Measurements from ENCODE around the gene TANK.
"Not testable (repeated sequence)": the region's sequence is repeated elsewhere in the genome, so short reads cannot be mapped to it uniquely, and the experiment has no call there.

The TANK gene

DNA sequence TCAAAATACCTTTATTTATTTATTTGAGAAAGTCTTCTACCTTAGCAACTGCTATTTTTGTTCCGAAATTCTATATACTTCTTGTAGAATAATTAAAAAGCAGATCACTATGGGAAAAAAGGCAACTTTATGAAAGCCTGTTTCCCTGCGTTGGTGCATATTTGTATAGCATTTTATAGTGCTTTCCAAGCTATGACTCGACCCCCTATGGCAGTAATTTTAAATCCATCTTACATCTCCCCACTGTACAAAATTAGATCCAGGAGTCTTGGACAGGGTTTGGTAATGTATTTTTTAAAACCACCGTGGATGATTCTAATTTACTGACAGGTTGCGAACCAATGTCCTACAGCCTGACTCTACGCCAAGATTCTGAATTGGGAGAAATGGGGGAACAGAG, 10.1 kb downstream of the TANK start:
- DNase-seq, result no peak

- peak; percentile 23 for DNase-seq
These were observed 11.0 kb downstream of the TANK start for GRCh38 chr2:161170958-161171932.

GRCh38 chr2:161172901-161173540, 12.8 kb downstream of the TANK start:
- no peak for DNase-seq

DNA sequence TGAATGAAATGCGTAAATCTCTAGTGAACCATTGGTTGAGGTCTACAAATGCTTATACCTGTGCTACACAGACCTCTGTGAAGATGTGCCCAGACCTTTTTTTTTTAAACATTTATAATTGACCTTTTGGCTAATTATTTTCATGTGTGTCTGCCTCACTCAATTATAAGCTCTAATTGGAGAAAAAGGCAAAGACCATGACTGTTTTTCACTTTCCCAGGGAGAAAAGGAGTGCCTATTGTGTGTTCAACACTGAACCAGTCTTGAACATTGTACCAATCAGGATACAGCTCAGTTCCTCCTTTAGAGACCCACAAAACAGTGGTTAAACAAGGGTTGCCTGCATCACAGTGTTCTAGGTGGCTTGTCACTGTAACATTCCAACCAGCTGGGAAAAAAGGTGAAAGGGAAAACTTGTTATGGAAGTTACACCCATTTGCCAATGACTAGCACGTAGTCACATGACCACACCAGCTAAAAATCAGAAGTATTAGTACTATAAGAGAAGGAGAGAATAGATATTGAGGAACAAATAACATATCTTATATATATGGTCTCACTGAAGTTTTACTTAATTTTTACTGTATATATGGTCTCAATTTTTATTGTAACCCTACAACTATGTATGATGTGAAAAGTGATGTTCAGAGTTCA, 13.4 kb downstream of the TANK start:
- DNase-seq, result no peak

DNA sequence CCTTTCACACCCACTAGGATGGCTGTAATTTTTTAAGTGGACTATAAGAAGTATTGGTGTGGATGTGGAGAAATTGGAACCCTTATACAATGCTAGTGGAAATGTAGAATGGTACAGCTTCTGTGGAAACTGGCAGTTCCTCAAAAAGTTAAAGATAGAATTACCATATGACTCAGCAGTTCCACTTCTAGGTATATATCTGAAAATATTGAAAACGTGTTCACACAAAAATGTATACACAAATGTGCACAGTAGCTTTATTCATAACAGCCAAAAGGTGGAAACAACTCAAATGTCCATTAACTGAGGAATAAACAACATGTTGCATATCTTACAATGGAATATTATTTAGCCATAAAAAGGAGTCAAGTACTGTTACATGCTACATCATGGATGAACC, 17.7 kb downstream of the TANK start:
- DNase-seq, result no peak

GRCh38 chr2:161178756-161179155, 18.5 kb downstream of the TANK start:
- DNase-seq, result no peak

GRCh38 chr2:161190050-161190449, 29.8 kb downstream of the TANK start:
- DNase-seq, result no peak

DNA sequence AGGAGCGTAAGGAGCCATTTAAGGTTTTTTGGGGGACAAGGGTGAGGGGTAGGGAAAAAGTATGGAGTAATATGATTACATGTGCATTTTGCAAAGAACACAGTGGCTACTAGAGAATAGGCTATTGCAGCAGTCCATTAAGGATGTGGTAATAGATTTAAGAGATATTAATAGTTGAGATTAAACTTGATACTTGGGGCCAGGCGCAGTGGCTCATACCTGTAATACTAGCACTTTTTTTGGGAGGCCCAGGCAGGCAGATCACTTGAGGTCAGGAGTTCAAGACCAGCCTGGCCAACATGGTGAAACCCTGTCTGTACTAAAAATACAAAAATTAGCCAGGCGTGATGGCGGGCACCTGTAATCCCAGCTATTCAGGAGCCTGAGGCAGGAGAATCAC, 35.4 kb downstream of the TANK start:
- DNase-seq, result not testable (repeated sequence)

- no peak for DNase-seq
These were observed 39.9 kb downstream of the TANK start for GRCh38 chr2:161199912-161200701.

DNA sequence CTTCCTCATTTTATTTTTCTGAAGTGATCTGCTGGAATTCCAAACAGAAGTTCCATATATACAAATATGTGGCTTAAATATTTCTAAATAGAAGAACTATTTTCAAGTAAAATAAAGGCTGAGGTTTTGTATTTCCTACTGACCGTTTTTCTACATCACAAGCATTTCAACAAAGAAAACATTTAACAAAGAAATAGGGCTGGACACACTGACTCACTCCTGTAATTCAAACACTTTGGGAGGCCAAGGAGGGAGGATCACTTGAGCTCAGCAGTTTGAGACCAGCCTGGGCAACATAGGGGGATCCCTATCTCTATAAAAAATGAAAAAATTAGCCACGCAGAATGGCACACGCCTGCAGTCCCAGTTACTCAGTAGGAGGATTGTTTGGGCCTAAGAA, 44.6 kb downstream of the TANK start:
- DNase-seq, result peak; percentile 45

GRCh38 chr2:161206471-161207032, 46.3 kb downstream of the TANK start:
- DNase-seq, result peak; percentile 11

DNA sequence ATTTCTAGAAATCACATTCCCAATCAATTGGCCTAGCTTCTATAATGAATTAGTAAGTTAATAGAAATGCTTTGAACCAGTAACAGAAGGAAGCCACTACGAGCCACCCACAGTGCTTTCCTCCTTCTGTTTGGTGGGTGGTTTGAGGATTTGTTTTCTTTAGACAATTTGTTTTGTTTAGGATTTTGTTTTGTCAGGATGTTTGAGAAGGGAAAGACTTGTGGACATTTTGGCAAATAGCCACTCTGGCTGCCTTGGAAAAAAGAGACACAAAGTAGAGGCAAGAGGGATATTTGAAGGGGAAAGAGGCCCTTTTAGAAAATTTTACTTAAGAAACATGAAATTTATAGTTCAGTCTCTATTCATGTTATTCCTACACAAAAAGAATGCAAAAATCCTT, 47.7 kb downstream of the TANK start:
- DNase-seq, result peak; percentile 21

DNA sequence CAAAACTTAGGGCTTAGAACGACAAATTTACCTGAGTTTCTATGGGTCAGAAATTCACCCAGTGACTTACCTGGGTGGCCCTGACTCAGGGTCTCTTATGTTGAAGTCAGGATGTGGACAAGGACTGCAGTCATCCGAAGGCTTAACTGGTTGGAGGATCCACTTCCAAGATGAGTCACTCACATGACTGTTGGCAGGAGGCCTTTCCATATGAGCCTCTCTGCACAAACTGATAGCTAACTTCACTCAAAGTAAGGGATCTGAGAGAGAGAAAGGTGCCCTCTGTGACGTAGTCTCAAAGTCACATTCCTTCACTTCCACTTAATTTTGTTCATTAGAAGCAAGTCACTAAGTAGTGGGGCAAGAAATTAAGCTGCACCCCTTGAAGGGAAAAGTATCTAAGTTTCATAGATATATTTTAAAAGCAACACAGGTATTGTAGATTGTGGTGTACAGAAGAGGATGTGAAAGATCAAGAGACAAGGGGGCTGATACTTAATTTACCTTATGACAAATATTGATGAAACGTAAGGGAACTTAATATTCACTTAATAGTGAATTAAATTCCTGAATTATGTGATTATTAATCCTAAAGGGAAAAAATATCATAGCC, 48.4 kb downstream of the TANK start:
- DNase-seq, result peak; percentile 67

DNA sequence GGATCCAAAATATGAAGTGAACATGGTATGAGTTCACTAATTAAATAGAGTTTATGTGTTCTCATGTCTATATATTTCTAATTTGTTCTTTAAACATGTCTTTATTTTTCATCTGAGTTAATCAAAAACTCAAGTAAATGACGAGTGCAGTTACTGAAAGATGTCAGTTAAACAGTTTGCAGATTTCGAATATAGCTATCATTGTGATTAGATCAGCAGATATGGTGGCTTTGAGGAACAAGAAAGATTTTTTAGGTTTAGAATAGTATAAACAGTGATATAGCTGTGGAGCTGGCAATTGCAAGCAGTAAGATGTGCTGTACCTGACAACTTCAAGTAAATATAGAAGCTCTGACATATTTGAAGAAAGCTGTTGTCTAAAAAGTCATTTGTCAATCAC, 49.7 kb downstream of the TANK start:
- no peak for DNase-seq

- no peak for DNase-seq
These were observed 57.5 kb downstream of the TANK start for GRCh38 chr2:161217597-161218185.

GRCh38 chr2:161219211-161219610, 59.0 kb downstream of the TANK start:
- no peak for DNase-seq

DNA sequence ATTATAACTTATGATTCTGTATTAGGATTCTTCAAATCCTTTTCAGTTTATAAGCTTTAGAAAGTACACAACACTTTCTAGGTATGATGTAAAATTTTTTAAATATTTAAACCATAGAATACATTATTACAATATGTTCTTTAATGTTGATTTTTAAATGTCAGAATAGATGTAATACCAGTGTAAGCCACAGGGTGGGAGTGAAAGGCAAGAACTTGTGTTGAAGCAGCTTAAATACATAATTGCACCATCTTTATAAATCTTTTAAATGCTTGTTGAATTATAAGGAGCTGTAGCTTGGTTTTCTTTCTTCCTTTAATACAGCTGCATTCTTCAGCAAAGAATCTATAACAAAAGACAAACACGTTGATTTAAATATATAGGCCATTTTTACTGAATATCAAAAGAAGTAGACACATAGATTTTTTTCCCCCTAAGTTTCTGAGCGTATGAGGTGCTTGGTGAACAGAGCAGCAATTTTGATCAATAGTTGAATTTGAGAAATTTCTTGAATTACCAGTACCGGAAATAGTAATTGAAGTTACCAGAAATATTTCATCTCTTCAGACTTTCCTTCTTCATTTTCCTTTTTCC, 63.0 kb downstream of the TANK start:
- DNase-seq, result peak; percentile 48

DNA sequence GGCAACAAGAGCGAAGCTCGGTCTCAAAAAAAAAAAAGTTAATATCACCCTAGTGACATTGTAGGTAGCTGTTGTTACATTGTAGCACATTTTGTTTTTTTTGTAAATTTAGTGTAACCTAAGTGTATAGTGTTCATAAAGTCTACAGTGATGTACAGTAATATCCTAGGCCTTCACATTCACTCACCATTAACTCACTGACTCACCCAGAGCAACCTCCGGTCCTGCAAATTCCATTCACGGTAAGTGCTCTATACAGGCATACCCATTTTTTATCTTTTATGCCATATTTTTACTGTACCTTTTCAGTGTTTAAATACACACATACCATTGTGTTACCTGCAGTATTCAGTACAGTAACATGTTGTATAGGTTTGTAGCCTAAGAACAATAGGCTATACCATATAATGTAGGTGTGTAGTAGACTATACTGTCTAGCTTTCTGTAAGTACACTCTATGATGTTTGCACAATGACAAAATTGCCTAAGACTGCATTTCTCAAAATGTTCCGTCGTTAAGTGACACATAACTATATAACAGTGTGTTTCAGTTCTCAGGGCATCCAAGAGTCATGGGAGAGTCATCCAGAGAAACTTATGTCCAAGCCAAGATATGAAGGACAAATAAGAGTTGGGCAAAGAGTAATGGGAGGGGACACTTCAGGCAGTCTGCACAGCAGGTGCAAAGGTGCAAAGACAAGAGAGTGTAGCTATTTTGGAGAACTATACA, 68.4 kb downstream of the TANK start:
- no peak for DNase-seq

DNA sequence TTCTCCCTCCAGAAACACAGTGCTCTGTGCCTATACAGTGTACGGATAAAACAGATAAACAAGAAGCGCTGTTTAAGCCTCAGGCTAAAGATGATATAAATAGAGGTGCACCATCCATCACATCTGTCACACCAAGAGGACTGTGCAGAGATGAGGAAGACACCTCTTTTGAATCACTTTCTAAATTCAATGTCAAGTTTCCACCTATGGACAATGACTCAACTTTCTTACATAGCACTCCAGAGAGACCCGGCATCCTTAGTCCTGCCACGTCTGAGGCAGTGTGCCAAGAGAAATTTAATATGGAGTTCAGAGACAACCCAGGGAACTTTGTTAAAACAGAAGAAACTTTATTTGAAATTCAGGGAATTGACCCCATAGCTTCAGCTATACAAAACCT, 70.7 kb downstream of the TANK start:
- no peak for DNase-seq

- no peak for DNase-seq
These were observed 72.3 kb downstream of the TANK start for GRCh38 chr2:161232571-161232970.

All from fibroblast of skin of scalp (primary cell).